Activated naive CD4-positive, alpha-beta T cell treated with Interleukin-2 at 50 U/mL for 16 hours (primary cell): ENCODE measurements around the gene CEACAM16.

ENCODE experiments used
- DNase-seq: peaks from one replicate; pipeline ENCODE4 v3.0.0-alpha.2; 2020

CEACAM16 gene

GRCh38 chr19:44747739-44748425 is 48.9 kb downstream of the CEACAM16 start:
- DNase-seq = peak; percentile 49

GRCh38 chr19:44748426-44749254 is 49.7 kb downstream of the CEACAM16 start, which contains the start of gene BCL3:
Gene BCL3 (plus strand): TSS chr19:44748708. CDS start chr19:44748791, 83 bp downstream.
- peak; percentile 75 for DNase-seq

GRCh38 chr19:44749292-44749691 is 50.3 kb downstream of the CEACAM16 start:
- DNase-seq = no peak

- DNase-seq = no peak
Measured at GRCh38 chr19:44749994-44750393, 51.0 kb downstream of the CEACAM16 start.

GRCh38 chr19:44752123-44752815 is 53.3 kb downstream of the CEACAM16 start:
- DNase-seq = no peak

GRCh38 chr19:44752816-44753625 is 54.1 kb downstream of the CEACAM16 start:
- peak; percentile 95 for DNase-seq

- no peak for DNase-seq
Measured at GRCh38 chr19:44753626-44753931, 54.6 kb downstream of the CEACAM16 start.

GRCh38 chr19:44753932-44754749 is 55.2 kb downstream of the CEACAM16 start:
- peak; percentile 73 for DNase-seq

- DNase-seq = no peak
Measured at GRCh38 chr19:44754750-44755080, 55.8 kb downstream of the CEACAM16 start.

GRCh38 chr19:44755219-44755618 is 56.3 kb downstream of the CEACAM16 start:
- no peak for DNase-seq

GRCh38 chr19:44756089-44756562 is 57.2 kb downstream of the CEACAM16 start:
- DNase-seq = no peak

- no peak for DNase-seq
Measured at GRCh38 chr19:44757057-44757734, 58.2 kb downstream of the CEACAM16 start.

- no peak for DNase-seq
Measured at GRCh38 chr19:44757735-44758505, 59.0 kb downstream of the CEACAM16 start.

GRCh38 chr19:44758596-44758995 is 59.6 kb downstream of the CEACAM16 start:
- DNase-seq = no peak

- no peak for DNase-seq
Measured at GRCh38 chr19:44759083-44759804, 60.3 kb downstream of the CEACAM16 start.
